NCI-H2029 treated with DMSO at 0.1 percent for 48 hours (cell line): ENCODE measurements around the gene SLC13A2.

Experiments
- DNase-seq: peaks from one replicate; lab custom pipeline; 2025; lab: John Stamatoyannopoulos, UW

The SLC13A2 gene

GRCh38 chr17:28493460-28493859, 20.0 kb downstream of the SLC13A2 start:
- no peak for DNase-seq

GRCh38 chr17:28494445-28495188, 21.2 kb downstream of the SLC13A2 start:
- no peak for DNase-seq

- no peak for DNase-seq
Observed at GRCh38 chr17:28495635-28496034, 22.2 kb downstream of the SLC13A2 start.

GRCh38 chr17:28497931-28498330, 24.5 kb downstream of the SLC13A2 start:
- peak; percentile 26 for DNase-seq

GRCh38 chr17:28498652-28499363, 25.4 kb downstream of the SLC13A2 start:
- no peak for DNase-seq

- DNase-seq, result no peak
Observed at GRCh38 chr17:28499364-28499664, 25.9 kb downstream of the SLC13A2 start.

- no peak for DNase-seq
Observed at GRCh38 chr17:28499684-28500357, 26.4 kb downstream of the SLC13A2 start.

GRCh38 chr17:28500712-28501379, 27.4 kb downstream of the SLC13A2 start:
- no peak for DNase-seq

- no peak for DNase-seq
Observed at GRCh38 chr17:28501421-28502284, 28.2 kb downstream of the SLC13A2 start.

- DNase-seq, result no peak
Observed at GRCh38 chr17:28503420-28503819, 30.0 kb downstream of the SLC13A2 start.

- no peak for DNase-seq
Observed at GRCh38 chr17:28505986-28506665, 32.7 kb downstream of the SLC13A2 start, which contains the start of gene FOXN1. TSS of gene FOXN1 (plus strand) at chr17:28506348. CDS start at chr17:28523970, 17,622 bp downstream.

- DNase-seq, result no peak
Observed at GRCh38 chr17:28506763-28507487, 33.5 kb downstream of the SLC13A2 start.

GRCh38 chr17:28507567-28508203, 34.2 kb downstream of the SLC13A2 start:
- DNase-seq, result no peak

GRCh38 chr17:28508211-28508724, 34.8 kb downstream of the SLC13A2 start:
- no peak for DNase-seq

- DNase-seq, result no peak
Observed at GRCh38 chr17:28509789-28510188, 36.3 kb downstream of the SLC13A2 start.

- DNase-seq, result no peak
Observed at GRCh38 chr17:28511858-28512461, 38.5 kb downstream of the SLC13A2 start.

- no peak for DNase-seq
Observed at GRCh38 chr17:28513476-28513875, 40.0 kb downstream of the SLC13A2 start.

GRCh38 chr17:28514561-28515002, 41.1 kb downstream of the SLC13A2 start:
- DNase-seq, result no peak

- DNase-seq, result no peak
Observed at GRCh38 chr17:28515518-28515917, 42.1 kb downstream of the SLC13A2 start.
